ENCODE data around the gene DNAAF8.

Gene DNAAF8

GRCh38 chr16:4745274-4745569, 10.9 kb downstream of the DNAAF8 start:
- H3K4me3 ChIP-seq (replicated peaks; ENCODE audit: low read depth, low read length) = no peak overlapping the region
- TF ChIP-seq CTCF (IDR thresholded peaks at IDR 0.05; ENCODE audit: insufficient read depth, low read length, poor library complexity, severe bottlenecking) = no peak
- peaks cover 2% of the 10 kb centered on the region for H3K36me3 ChIP-seq (ENCODE audit: control insufficient read depth, insufficient read depth, low read length)
- no peak for DNase-seq (ENCODE audit: extremely low read depth, insufficient read length)
- no peaks in the 10 kb centered on the region for H3K27me3 ChIP-seq (replicated peaks; ENCODE audit: control insufficient read depth, insufficient read depth, low read length)

- Histone ChIP-seq H3K4me3 (replicated peaks; ENCODE audit: low read depth, low read length) (no peak overlapping the region), H3K27me3 (replicated peaks; ENCODE audit: control insufficient read depth, insufficient read depth, low read length) (no peaks in the 10 kb centered on the region), H3K36me3 (ENCODE audit: control insufficient read depth, insufficient read depth, low read length) (peaks cover 2% of the 10 kb centered on the region)
- no peak for DNase-seq (ENCODE audit: extremely low read depth, insufficient read length)
- no peak for TF ChIP-seq CTCF (IDR thresholded peaks at IDR 0.05; ENCODE audit: insufficient read depth, low read length, poor library complexity, severe bottlenecking)
Measured at GRCh38 chr16:4746215-4746614, 11.9 kb downstream of the DNAAF8 start.

GRCh38 chr16:4746991-4747574, 12.7 kb downstream of the DNAAF8 start:
- H3K36me3 ChIP-seq (ENCODE audit: control insufficient read depth, insufficient read depth, low read length) = peaks cover 10% of the 10 kb centered on the region
- H3K4me3 ChIP-seq (replicated peaks; ENCODE audit: low read depth, low read length) = no peak overlapping the region
- H3K27me3 ChIP-seq (replicated peaks; ENCODE audit: control insufficient read depth, insufficient read depth, low read length) = no peaks in the 10 kb centered on the region
- DNase-seq (ENCODE audit: extremely low read depth, insufficient read length) = no peak
- TF ChIP-seq CTCF (IDR thresholded peaks at IDR 0.05; ENCODE audit: insufficient read depth, low read length, poor library complexity, severe bottlenecking) = no peak

- H3K27me3 ChIP-seq (replicated peaks; ENCODE audit: control insufficient read depth, insufficient read depth, low read length) = no peaks in the 10 kb centered on the region
- no peak for TF ChIP-seq CTCF (IDR thresholded peaks at IDR 0.05; ENCODE audit: insufficient read depth, low read length, poor library complexity, severe bottlenecking)
- peaks cover 19% of the 10 kb centered on the region for H3K36me3 ChIP-seq (ENCODE audit: control insufficient read depth, insufficient read depth, low read length)
- no peak for DNase-seq (ENCODE audit: extremely low read depth, insufficient read length)
- H3K4me3 ChIP-seq (replicated peaks; ENCODE audit: low read depth, low read length) = no peak overlapping the region
Measured at GRCh38 chr16:4747906-4748681, 13.8 kb downstream of the DNAAF8 start.

- no peak for TF ChIP-seq CTCF (IDR thresholded peaks at IDR 0.05; ENCODE audit: insufficient read depth, low read length, poor library complexity, severe bottlenecking)
- Histone ChIP-seq H3K4me3 (replicated peaks; ENCODE audit: low read depth, low read length) (no peak overlapping the region), H3K27me3 (replicated peaks; ENCODE audit: control insufficient read depth, insufficient read depth, low read length) (no peaks in the 10 kb centered on the region), H3K36me3 (ENCODE audit: control insufficient read depth, insufficient read depth, low read length) (peaks cover 22% of the 10 kb centered on the region)
- DNase-seq (ENCODE audit: extremely low read depth, insufficient read length) = no peak
Measured at GRCh38 chr16:4748682-4749411, 14.5 kb downstream of the DNAAF8 start.
